ENCODE data around the gene BTF3.

The BTF3 gene

GRCh38 chr5:73450672-73451223, 47.5 kb upstream of the BTF3 start:
- no peak overlapping the region for H3K4me2 ChIP-seq (ENCODE audit: low read length)

DNA sequence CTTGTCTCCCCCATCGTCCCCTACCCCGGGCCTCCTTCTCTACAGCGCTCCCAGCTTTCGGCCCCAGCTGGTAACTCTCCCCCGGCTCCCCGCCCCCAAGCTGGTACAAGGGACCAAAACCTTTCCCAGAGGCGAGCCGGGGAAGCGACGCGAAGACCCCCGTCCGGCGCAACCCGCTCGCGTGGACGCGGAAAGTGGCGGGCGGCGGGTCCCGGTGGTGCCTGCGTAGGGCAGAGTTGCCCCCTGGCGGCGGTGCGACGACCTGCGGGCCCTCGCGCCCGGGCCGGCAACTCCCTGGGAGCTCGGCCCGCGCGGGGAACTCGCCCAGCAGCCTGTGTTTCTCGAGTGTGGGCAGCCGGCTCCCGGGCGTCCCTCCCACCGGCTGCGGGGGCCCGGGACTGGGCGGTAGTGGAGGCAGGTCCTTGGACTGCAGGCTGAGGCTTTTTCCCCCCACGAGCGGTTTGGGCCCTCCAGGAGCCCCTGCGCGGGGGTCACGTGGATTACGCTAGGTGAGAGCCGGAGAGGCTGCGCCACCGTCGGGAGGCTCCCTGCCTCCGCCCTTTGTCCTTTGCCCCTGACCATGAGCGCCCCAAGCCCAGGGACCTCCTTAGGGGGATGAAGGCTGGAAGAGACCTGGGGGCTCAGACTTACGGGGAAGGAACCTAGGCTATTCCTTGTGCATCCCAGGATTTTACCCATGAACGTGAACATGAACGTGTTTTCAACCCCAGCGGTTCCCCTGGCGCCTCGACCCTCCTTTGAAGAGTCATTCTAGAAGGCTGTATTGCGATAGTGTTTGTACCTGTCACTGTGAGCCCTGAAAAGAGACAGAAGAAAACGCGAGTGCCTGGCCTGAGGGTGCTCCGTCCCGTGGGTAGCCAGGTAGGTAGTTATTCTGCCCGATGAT, 46.8 kb upstream of the BTF3 start:
- Histone ChIP-seq H3K9ac (ENCODE audit: low read length) (no peak overlapping the region), H2AFZ (ENCODE audit: low read length) (no peak overlapping the region)

More at GRCh38 chr5:73450672-73451223, 47.5 kb upstream of the BTF3 start:
- Histone ChIP-seq H3K9me2 (ENCODE audit: low read depth, low read length) (no peaks in the 10 kb centered on the region), H3K36me3 (ENCODE audit: insufficient read depth, low read length) (no peaks in the 10 kb centered on the region), H3K9me3 (ENCODE audit: low read length) (no peaks in the 10 kb centered on the region), H4K20me1 (ENCODE audit: insufficient read depth, low read length) (no peaks in the 10 kb centered on the region), H3K9ac (ENCODE audit: low read length) (no peak overlapping the region), H3K79me2 (ENCODE audit: insufficient read depth, low read length) (no peaks in the 10 kb centered on the region), H3K4me3 (ENCODE audit: low read depth, low read length, poor library complexity, severe bottlenecking) (no peak overlapping the region), H3F3A (ENCODE audit: insufficient read depth, low read length) (no peaks in the 10 kb centered on the region), H3K27ac (ENCODE audit: low read depth, low read length, poor library complexity, severe bottlenecking) (no peak overlapping the region), H2AFZ (ENCODE audit: low read length) (no peak overlapping the region), H3K4me1 (ENCODE audit: insufficient read depth, low read length, severe bottlenecking) (peaks cover 9% of the 10 kb centered on the region), H3K27me3 (ENCODE audit: insufficient read depth, low read length) (no peaks in the 10 kb centered on the region)
- no peak for TF ChIP-seq EZH2 (IDR thresholded peaks at IDR 0.05; ENCODE audit: borderline replicate concordance, low read length)
- TF ChIP-seq CTCF (IDR thresholded peaks at IDR 0.05; ENCODE audit: low read length): no peak

DNA sequence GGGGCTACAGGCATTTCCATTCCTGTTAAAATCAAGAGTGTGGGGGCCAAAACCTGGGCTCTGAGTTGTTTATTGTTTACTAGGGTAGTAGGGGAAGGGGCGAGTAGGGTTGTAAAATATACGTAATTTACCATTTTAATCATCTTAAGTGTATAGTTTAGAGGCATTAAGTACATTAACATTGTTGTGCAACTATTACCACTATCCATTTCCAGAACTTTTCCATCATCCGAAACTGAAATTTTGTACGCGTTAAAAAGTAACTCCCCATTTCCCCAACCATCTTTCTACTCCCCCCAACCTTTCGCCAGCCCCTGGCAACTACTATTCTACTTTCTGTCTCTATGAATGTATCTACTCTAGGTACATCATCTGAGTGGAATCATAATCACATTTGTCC, 46.0 kb upstream of the BTF3 start:
- H3F3A ChIP-seq (ENCODE audit: insufficient read depth, low read length): no peaks in the 10 kb centered on the region
- no peak for TF ChIP-seq CTCF (IDR thresholded peaks at IDR 0.05; ENCODE audit: low read length)
- TF ChIP-seq EZH2 (IDR thresholded peaks at IDR 0.05; ENCODE audit: borderline replicate concordance, low read length): no peak
- H3K4me1 ChIP-seq (ENCODE audit: insufficient read depth, low read length, severe bottlenecking): peaks cover 9% of the 10 kb centered on the region
- no peak overlapping the region for H3K9ac ChIP-seq (ENCODE audit: low read length)
- H3K9me2 ChIP-seq (ENCODE audit: low read depth, low read length): no peaks in the 10 kb centered on the region
- no peaks in the 10 kb centered on the region for H4K20me1 ChIP-seq (ENCODE audit: insufficient read depth, low read length)
- no peaks in the 10 kb centered on the region for H3K27me3 ChIP-seq (ENCODE audit: insufficient read depth, low read length)
- H3K4me3 ChIP-seq (ENCODE audit: low read depth, low read length, poor library complexity, severe bottlenecking): no peak overlapping the region
- no peak overlapping the region for H3K27ac ChIP-seq (ENCODE audit: low read depth, low read length, poor library complexity, severe bottlenecking)
- H3K36me3 ChIP-seq (ENCODE audit: insufficient read depth, low read length): no peaks in the 10 kb centered on the region
- H3K9me3 ChIP-seq (ENCODE audit: low read length): no peaks in the 10 kb centered on the region
- H2AFZ ChIP-seq (ENCODE audit: low read length): no peak overlapping the region
- no peaks in the 10 kb centered on the region for H3K79me2 ChIP-seq (ENCODE audit: insufficient read depth, low read length)
- H3K4me2 ChIP-seq (ENCODE audit: low read length): no peak overlapping the region

More for the DNA sequence above, 46.8 kb upstream of the BTF3 start:
- no peaks in the 10 kb centered on the region for H3F3A ChIP-seq (ENCODE audit: insufficient read depth, low read length)
- H4K20me1 ChIP-seq (ENCODE audit: insufficient read depth, low read length): no peaks in the 10 kb centered on the region
- H3K36me3 ChIP-seq (ENCODE audit: insufficient read depth, low read length): no peaks in the 10 kb centered on the region
- H3K27ac ChIP-seq (ENCODE audit: low read depth, low read length, poor library complexity, severe bottlenecking): no peak overlapping the region
- H3K79me2 ChIP-seq (ENCODE audit: insufficient read depth, low read length): no peaks in the 10 kb centered on the region
- no peak overlapping the region for H3K4me3 ChIP-seq (ENCODE audit: low read depth, low read length, poor library complexity, severe bottlenecking)
- H3K27me3 ChIP-seq (ENCODE audit: insufficient read depth, low read length): no peaks in the 10 kb centered on the region
- H3K9me2 ChIP-seq (ENCODE audit: low read depth, low read length): no peaks in the 10 kb centered on the region
- H3K4me2 ChIP-seq (ENCODE audit: low read length): no peak overlapping the region
- peaks cover 9% of the 10 kb centered on the region for H3K4me1 ChIP-seq (ENCODE audit: insufficient read depth, low read length, severe bottlenecking)
- peak; percentile 48 for TF ChIP-seq CTCF (IDR thresholded peaks at IDR 0.05; ENCODE audit: low read length)
- TF ChIP-seq EZH2 (IDR thresholded peaks at IDR 0.05; ENCODE audit: borderline replicate concordance, low read length): no peak
- no peaks in the 10 kb centered on the region for H3K9me3 ChIP-seq (ENCODE audit: low read length)

Measured in OCI-LY1 (cell line).